DOHH2 (cell line): Measurements from ENCODE around the gene GDPGP1.

Experiments
- H3F3A ChIP-seq: fragments of 200-600 bp; sonication (generic), shearing (Covaris generic); 2 replicates; pipeline ENCODE4 v1.6.0; 2016; ENCODE audit warnings: antibody characterized with exemption, mild to moderate bottlenecking; ENCODE audit not compliant: control insufficient read depth, insufficient read depth
- H3K27ac ChIP-seq: fragments of 200-600 bp; sonication (generic); 2 replicates; pipeline ENCODE4 v1.5.1; 2014; ENCODE audit warnings: low read depth, mild to moderate bottlenecking, low read length, moderate library complexity
- H3K27me3 ChIP-seq: fragments of 200-600 bp; sonication (generic); 2 replicates; pipeline ENCODE4 v1.6.1; 2014; ENCODE audit warnings: mild to moderate bottlenecking, low read length, mixed read lengths; ENCODE audit not compliant: control insufficient read depth
- H3K36me3 ChIP-seq: fragments of 200-600 bp; sonication (generic); 2 replicates; pipeline ENCODE4 v1.6.1; 2014; ENCODE audit warnings: mild to moderate bottlenecking, low read length, moderate library complexity, mixed read lengths; ENCODE audit not compliant: control insufficient read depth
- H3K4me1 ChIP-seq: fragments of 200-600 bp; sonication (generic); 2 replicates; pipeline ENCODE4 v1.6.1; 2014; ENCODE audit warnings: mild to moderate bottlenecking, low read length, mixed read lengths; ENCODE audit not compliant: control insufficient read depth
- H3K4me2 ChIP-seq: fragments of 200-600 bp; sonication (generic); 2 replicates; pipeline ENCODE4 v1.6.0; 2014; ENCODE audit warnings: mild to moderate bottlenecking, low read length, moderate library complexity
- H3K4me3 ChIP-seq: fragments of 200-600 bp; sonication (generic); 2 replicates; pipeline ENCODE4 v1.5.1; 2014; ENCODE audit warnings: mild to moderate bottlenecking, low read length, mixed read lengths
- H3K79me2 ChIP-seq: fragments of 200-600 bp; sonication (generic); 2 replicates; pipeline ENCODE4 v1.6.1; 2014; ENCODE audit warnings: mild to moderate bottlenecking, low read length, mixed read lengths; ENCODE audit not compliant: control insufficient read depth
- H3K9me2 ChIP-seq: fragments of 200-600 bp; sonication (generic); replicated peaks from 2 replicates; pipeline ENCODE4 v1.6.1; 2014; ENCODE audit warnings: mild to moderate bottlenecking, low read length, mixed read lengths; ENCODE audit not compliant: control insufficient read depth
- H3K9me3 ChIP-seq: fragments of 200-600 bp; sonication (generic); 2 replicates; pipeline ENCODE4 v1.6.1; 2014; ENCODE audit warnings: antibody characterized with exemption, low read length, mixed read lengths; ENCODE audit not compliant: control insufficient read depth, insufficient read depth
- H4K20me1 ChIP-seq: fragments of 200-600 bp; sonication (generic); 2 replicates; pipeline ENCODE4 v1.6.0; 2014; ENCODE audit warnings: low read depth, mild to moderate bottlenecking, antibody characterized with exemption, low read length, moderate library complexity; ENCODE audit not compliant: control insufficient read depth, insufficient read depth
- EZH2phosphoT487 ChIP-seq: fragments of 200-600 bp; sonication (generic); IDR thresholded peaks from 2 replicates; pipeline ENCODE4 v1.6.1; 2017; ENCODE audit warnings: borderline replicate concordance, mild to moderate bottlenecking, antibody characterized with exemption, low read length, moderate library complexity, mixed read lengths
- TF ChIP-seq, protein P1 (sequence below): fragments of 200-600 bp; sonication (generic); IDR thresholded peaks from one replicate; pipeline ENCODE4 v1.5.1; 2014; ENCODE audit warnings: antibody characterized with exemption, mild to moderate bottlenecking, low read depth, low read length; ENCODE audit not compliant: poor library complexity, severe bottlenecking

Gene GDPGP1

DNA sequence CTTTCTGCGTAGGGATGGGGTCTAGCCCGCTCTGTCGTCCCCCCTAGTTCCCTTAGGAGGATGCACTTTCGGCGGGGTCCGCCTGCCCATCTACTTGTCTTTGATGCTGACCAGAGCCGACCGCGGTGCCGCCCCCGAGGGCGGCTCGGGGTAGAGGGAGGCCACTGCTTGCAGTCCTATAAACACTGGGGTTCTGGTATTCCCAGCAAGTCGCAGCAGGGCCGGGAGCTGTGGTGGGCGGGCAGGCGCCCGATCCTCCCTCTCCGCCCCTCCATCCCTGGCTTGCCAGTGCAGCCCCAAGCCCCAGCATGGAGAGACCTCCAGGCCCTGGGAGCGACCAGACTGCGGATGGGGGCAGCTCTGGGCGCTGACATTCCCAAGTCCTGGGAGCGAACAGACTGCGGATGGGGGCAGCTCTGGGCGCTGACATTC lies 32.0 kb upstream of the GDPGP1 start:
- peak overlapping the region; percentile 78 for H3K4me2 ChIP-seq
- H3K36me3 ChIP-seq: no peaks in the 10 kb centered on the region
- 0 out of 2 replicates have a peak, but pooled peaks cover 2% of the 10 kb centered on the region for H4K20me1 ChIP-seq
- TF ChIP-seq, protein P1, sequence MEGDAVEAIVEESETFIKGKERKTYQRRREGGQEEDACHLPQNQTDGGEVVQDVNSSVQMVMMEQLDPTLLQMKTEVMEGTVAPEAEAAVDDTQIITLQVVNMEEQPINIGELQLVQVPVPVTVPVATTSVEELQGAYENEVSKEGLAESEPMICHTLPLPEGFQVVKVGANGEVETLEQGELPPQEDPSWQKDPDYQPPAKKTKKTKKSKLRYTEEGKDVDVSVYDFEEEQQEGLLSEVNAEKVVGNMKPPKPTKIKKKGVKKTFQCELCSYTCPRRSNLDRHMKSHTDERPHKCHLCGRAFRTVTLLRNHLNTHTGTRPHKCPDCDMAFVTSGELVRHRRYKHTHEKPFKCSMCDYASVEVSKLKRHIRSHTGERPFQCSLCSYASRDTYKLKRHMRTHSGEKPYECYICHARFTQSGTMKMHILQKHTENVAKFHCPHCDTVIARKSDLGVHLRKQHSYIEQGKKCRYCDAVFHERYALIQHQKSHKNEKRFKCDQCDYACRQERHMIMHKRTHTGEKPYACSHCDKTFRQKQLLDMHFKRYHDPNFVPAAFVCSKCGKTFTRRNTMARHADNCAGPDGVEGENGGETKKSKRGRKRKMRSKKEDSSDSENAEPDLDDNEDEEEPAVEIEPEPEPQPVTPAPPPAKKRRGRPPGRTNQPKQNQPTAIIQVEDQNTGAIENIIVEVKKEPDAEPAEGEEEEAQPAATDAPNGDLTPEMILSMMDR: no peak
- no peak for TF ChIP-seq EZH2phosphoT487
- peaks cover 8% of the 10 kb centered on the region for H3K27me3 ChIP-seq
- no peaks in the 10 kb centered on the region for H3F3A ChIP-seq
- peaks cover 20% of the 10 kb centered on the region for H3K4me1 ChIP-seq
- H3K9me3 ChIP-seq: no peaks in the 10 kb centered on the region
- no peak overlapping the region for H3K27ac ChIP-seq
- no peaks in the 10 kb centered on the region for H3K9me2 ChIP-seq
- peaks cover 5% of the 10 kb centered on the region for H3K79me2 ChIP-seq
- peak overlapping the region; percentile 82 for H3K4me3 ChIP-seq

DNA sequence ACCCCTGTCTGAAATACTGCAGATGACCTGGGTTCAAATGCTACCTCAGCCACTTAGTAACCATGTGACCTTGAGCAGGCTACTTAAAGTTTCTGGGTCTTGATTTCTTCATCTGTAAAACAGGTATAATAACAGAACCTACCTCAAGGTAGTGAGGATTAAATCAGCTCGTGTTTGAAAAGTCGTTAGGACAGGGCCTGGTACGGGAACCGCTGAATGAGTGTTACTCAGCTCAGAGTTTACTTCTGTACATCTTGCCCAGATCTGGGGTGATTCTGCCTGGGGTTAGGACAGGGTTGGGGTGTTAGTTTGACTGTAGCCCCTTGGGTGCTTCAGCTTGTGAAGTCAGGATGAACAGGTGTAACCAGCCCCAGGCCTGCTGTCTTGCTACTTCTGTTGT lies 31.1 kb upstream of the GDPGP1 start:
- H3K4me1 ChIP-seq: peaks cover 20% of the 10 kb centered on the region
- H4K20me1 ChIP-seq: 0 out of 2 replicates have a peak, but pooled peaks cover 2% of the 10 kb centered on the region
- no peak overlapping the region for H3K27ac ChIP-seq
- H3K4me2 ChIP-seq: peak overlapping the region; percentile 78; the same call in 1 of the 2 replicates
- peaks cover 8% of the 10 kb centered on the region for H3K27me3 ChIP-seq
- peaks cover 5% of the 10 kb centered on the region for H3K79me2 ChIP-seq
- no peaks in the 10 kb centered on the region for H3F3A ChIP-seq
- no peaks in the 10 kb centered on the region for H3K9me2 ChIP-seq
- no peak overlapping the region for H3K4me3 ChIP-seq
- H3K36me3 ChIP-seq: no peaks in the 10 kb centered on the region
- no peaks in the 10 kb centered on the region for H3K9me3 ChIP-seq
- TF ChIP-seq, protein P1: no peak
- no peak for TF ChIP-seq EZH2phosphoT487

DNA sequence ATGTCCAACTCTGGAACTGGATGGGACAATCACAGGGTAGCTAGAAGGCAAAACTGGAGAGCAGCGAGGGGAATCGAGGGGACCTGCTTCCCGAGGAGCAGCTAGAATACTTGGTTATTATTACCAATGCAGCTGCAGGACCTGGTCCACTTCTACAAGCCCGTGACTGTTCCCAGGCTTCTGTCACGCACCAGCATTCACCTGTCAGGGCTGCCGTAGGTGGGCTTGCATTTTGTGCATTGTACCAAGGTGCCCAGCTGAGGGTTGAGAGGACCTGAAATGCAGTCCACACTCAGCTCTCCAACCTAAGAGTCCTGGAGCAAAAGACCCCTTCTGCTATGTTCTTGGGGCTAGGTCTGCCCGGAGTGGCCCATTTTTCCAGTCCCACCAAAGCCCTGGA lies 30.5 kb upstream of the GDPGP1 start:
- TF ChIP-seq, protein P1: no peak
- no peak for TF ChIP-seq EZH2phosphoT487
- no peaks in the 10 kb centered on the region for H3K9me2 ChIP-seq
- H3K27ac ChIP-seq: no peak overlapping the region
- no peaks in the 10 kb centered on the region for H3K36me3 ChIP-seq
- no peak overlapping the region for H3K4me3 ChIP-seq
- peaks cover 8% of the 10 kb centered on the region for H3K27me3 ChIP-seq
- H3K4me2 ChIP-seq: no peak overlapping the region
- H3K79me2 ChIP-seq: peaks cover 5% of the 10 kb centered on the region
- no peaks in the 10 kb centered on the region for H3K9me3 ChIP-seq
- H3F3A ChIP-seq: no peaks in the 10 kb centered on the region
- 0 out of 2 replicates have a peak, but pooled peaks cover 2% of the 10 kb centered on the region for H4K20me1 ChIP-seq
- H3K4me1 ChIP-seq: peaks cover 20% of the 10 kb centered on the region
